ENCODE results near the gene NDUFAF2. TPM values are rescaled to one million over a fixed set of nuclear protein-coding genes. Genes with fewer than 3 reads are reported as not detected.

Gene NDUFAF2
- total and polyA plus RNA-seq, 2 experiments from 2014 or later: 31.6 to 155 TPM

- H3F3A ChIP-seq (replicated peaks; ENCODE audit: low read depth): no peaks in the 10 kb centered on the region
- H3K4me1 Mint-ChIP-seq: no peaks in the 10 kb centered on the region
- H3K4me2 ChIP-seq: no peak overlapping the region
- TF ChIP-seq CTCF (conservative IDR thresholded peaks at IDR 0.05; ENCODE audit: low read depth in 2 of 2): no peak
- TF ChIP-seq EZH2 (IDR thresholded peaks at IDR 0.05; ENCODE audit: low read depth, unreplicated experiment): no peak
- TF ChIP-seq NANOG (IDR thresholded peaks at IDR 0.05; ENCODE audit: borderline replicate concordance): no peak
- TF ChIP-seq REST (IDR thresholded peaks at IDR 0.05; ENCODE audit: unreplicated experiment): no peak
- no peak for TF ChIP-seq CREB1 (CRISPR knock-in tag; IDR thresholded peaks at IDR 0.05; ENCODE audit: low read depth)
- no peak for TF ChIP-seq ETS1 (IDR thresholded peaks at IDR 0.05)
- TF ChIP-seq STAT1 (IDR thresholded peaks at IDR 0.05; ENCODE audit: unreplicated experiment): no peak
- no peak for TF ChIP-seq ZNF331 (CRISPR knock-in tag; IDR thresholded peaks at IDR 0.05; ENCODE audit: low read depth)
- TF ChIP-seq ZNF462 (CRISPR knock-in tag; IDR thresholded peaks at IDR 0.05): no peak
- no peak for TF ChIP-seq JUNB (IDR thresholded peaks at IDR 0.05; ENCODE audit: unreplicated experiment)
- no peak for TF ChIP-seq ZNF114 (CRISPR knock-in tag; IDR thresholded peaks at IDR 0.05)
- no peak for TF ChIP-seq POLR2AphosphoS5 (IDR thresholded peaks at IDR 0.05; ENCODE audit: low read depth)
- no peak for TF ChIP-seq EZH2phosphoT487 (IDR thresholded peaks at IDR 0.05; ENCODE audit: unreplicated experiment)
- no peak overlapping the region for H3K4me3 Mint-ChIP-seq
- H2AFZ ChIP-seq: no peak overlapping the region
- H4K20me1 ChIP-seq (replicated peaks; ENCODE audit: insufficient read depth): peaks cover 3% of the 10 kb centered on the region; the same call in 1 of the 2 replicates
- no peak overlapping the region for H3K27ac ChIP-seq (ENCODE audit: low read depth)
- no peaks in the 10 kb centered on the region for H3K4me1 ChIP-seq (ENCODE audit: insufficient read depth)
- H3K27ac Mint-ChIP-seq: no peak overlapping the region
- no peaks in the 10 kb centered on the region for H3K9me2 ChIP-seq (ENCODE audit: insufficient read depth)
- DNase-seq (ENCODE audit: low spot score): no peak
- no peak overlapping the region for H3K4me3 ChIP-seq
- peaks cover 53% of the 10 kb centered on the region for H3K79me2 ChIP-seq (replicated peaks; ENCODE audit: insufficient read depth)
- H3K36me3 Mint-ChIP-seq (ENCODE audit: low read depth): no peaks in the 10 kb centered on the region; the same call in 2 of the 3 replicates
- no peaks in the 10 kb centered on the region for H3K27me3 ChIP-seq (ENCODE audit: insufficient read depth)
- no peaks in the 10 kb centered on the region for H3K36me3 ChIP-seq (ENCODE audit: insufficient read depth)
- no peak for ATAC-seq
- peaks cover 3% of the 10 kb centered on the region; the same call in 2 of the 3 replicates for H3K9me3 Mint-ChIP-seq
- H3K27me3 Mint-ChIP-seq (ENCODE audit: insufficient read depth, low read depth, poor library complexity): peaks cover 2% of the 10 kb centered on the region
Measured at GRCh38 chr5:60961685-60962084, 16.7 kb downstream of the NDUFAF2 start.

All from GM23338 (cell line).